GM10248 (cell line): ENCODE measurements around the gene RNF148.

Experiments used
- CTCF ChIA-PET: fragments of 300-600 bp; sonication (Branson Sonifier 250); formaldehyde crosslinking; extraction: SDS; loops from one replicate; lab custom pipeline; 2021; ENCODE audit warnings: antibody characterized with exemption; lab: Yijun Ruan, JAX
- POLR2A ChIA-PET: fragments of 350-650 bp; sonication (Branson Sonifier 250); formaldehyde crosslinking; extraction: SDS; loops from one replicate; lab custom pipeline; 2020; ENCODE audit warnings: antibody characterized with exemption; lab: Yijun Ruan, JAX
- DNase-seq: peaks from one replicate; pipeline ENCODE4 v3.0.0; 2012; ENCODE audit errors: extremely low spot score
- TF ChIP-seq, protein P1 (sequence below): IDR thresholded peaks from 2 replicates; pipeline ENCODE4 v1.5.1; 2012; ENCODE audit warnings: mild to moderate bottlenecking, low read depth; ENCODE audit errors: extremely low read depth, missing control alignments, control extremely low read depth

RNF148 gene

DNA sequence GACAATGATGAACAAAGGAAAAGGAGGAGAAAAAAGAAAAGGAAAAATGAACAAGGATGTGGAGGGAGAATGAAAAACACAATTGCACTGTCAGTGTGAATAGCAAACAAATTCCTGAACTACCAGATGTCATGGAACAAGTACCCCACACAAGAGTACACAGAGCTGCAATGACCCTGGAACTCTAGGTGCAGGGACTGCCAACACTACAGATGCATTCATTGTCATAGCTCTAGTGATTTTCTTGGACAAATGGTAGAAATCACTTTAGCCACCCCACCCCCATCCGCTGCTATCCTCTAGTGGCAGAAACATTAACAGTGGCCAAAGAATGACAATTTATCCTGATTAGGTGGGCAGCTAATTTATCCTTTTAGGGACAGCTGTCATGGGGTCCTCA is 6.9 kb downstream of the RNF148 start:
- TF ChIP-seq, protein P1, sequence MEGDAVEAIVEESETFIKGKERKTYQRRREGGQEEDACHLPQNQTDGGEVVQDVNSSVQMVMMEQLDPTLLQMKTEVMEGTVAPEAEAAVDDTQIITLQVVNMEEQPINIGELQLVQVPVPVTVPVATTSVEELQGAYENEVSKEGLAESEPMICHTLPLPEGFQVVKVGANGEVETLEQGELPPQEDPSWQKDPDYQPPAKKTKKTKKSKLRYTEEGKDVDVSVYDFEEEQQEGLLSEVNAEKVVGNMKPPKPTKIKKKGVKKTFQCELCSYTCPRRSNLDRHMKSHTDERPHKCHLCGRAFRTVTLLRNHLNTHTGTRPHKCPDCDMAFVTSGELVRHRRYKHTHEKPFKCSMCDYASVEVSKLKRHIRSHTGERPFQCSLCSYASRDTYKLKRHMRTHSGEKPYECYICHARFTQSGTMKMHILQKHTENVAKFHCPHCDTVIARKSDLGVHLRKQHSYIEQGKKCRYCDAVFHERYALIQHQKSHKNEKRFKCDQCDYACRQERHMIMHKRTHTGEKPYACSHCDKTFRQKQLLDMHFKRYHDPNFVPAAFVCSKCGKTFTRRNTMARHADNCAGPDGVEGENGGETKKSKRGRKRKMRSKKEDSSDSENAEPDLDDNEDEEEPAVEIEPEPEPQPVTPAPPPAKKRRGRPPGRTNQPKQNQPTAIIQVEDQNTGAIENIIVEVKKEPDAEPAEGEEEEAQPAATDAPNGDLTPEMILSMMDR: no peak
- DNase-seq: no peak
- ChIA-PET CTCF (no interaction called here), POLR2A (no interaction called here)

DNA sequence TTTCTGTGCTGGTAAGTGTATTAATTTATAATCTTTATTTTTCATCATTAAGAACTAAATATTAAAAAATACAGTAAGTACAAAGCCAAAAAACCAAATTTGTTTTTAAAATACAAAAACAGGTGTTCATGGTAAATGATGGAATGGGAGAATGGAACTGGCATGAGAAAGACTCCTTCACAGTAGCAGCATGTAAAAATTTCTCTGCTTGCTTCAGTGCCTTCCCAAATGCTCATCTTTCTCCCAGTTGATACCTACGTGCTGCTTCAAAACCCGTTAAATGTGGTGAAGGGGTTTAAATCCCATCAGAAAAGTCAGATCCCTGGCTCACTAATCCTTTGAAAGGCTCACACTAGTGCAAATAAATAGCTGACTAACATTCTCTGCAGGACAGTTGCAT is 8.0 kb downstream of the RNF148 start:
- DNase-seq: no peak
- POLR2A ChIA-PET: no interaction called here
- CTCF ChIA-PET: no interaction called here
- TF ChIP-seq, protein P1: no peak

DNA sequence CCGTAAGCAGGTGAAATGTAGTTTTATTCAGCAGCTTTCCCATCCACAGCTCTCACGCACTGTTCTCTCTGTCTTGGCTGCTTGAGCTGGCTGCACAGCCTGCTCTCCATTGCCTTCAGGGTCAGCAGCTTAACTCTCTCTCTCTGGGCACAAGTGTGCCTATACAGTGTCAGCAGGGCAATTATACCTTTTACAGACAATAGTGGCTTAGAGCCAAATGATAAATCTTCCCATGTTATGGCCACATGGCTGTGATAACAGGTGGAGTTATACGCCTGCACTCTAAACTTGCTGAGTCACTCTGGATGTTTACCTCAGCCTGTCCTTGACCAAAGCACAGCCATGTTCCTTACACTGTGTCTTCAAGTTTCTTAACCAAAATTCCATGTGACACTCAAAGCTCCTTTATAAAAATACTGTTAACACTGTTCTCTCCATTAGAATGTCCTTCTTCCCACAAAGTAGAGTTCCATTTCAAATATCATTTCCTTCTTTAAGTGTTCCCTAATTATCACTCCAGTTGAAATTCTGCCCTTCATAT is 9.9 kb downstream of the RNF148 start:
- TF ChIP-seq, protein P1: no peak
- ChIA-PET CTCF (no interaction called here), POLR2A (no interaction called here)
- DNase-seq: no peak

DNA sequence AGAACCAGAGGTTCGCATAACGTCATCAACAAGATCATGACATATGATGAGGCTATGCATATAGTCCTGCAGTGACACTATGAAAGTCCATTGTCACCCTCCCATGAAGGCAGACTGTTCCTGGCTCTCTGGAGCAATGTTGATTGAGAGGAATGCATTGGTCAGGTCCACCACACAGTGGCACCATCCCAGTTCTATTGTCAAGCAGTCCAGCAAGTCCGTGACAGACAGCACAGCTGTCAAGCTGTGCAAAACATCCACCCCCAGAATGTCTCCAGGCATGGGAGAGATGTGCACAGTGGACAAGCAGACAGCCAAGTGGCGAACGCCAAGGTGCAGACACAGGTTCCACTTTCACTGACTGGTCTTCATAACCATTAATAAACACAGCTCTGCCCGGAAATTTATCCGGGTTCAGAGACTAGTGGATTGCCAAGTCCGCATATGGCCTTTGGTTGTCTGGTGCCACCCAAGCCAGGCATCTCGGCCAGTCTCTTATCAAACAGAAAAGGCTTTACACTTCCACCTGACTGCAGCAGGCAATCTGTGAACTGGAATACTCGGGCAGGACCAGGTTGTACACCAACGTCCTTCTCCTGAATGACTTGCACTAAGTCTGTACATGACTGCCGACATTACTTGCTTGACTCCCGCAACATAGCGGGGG is 11.0 kb downstream of the RNF148 start:
- POLR2A ChIA-PET: no interaction called here

DNA sequence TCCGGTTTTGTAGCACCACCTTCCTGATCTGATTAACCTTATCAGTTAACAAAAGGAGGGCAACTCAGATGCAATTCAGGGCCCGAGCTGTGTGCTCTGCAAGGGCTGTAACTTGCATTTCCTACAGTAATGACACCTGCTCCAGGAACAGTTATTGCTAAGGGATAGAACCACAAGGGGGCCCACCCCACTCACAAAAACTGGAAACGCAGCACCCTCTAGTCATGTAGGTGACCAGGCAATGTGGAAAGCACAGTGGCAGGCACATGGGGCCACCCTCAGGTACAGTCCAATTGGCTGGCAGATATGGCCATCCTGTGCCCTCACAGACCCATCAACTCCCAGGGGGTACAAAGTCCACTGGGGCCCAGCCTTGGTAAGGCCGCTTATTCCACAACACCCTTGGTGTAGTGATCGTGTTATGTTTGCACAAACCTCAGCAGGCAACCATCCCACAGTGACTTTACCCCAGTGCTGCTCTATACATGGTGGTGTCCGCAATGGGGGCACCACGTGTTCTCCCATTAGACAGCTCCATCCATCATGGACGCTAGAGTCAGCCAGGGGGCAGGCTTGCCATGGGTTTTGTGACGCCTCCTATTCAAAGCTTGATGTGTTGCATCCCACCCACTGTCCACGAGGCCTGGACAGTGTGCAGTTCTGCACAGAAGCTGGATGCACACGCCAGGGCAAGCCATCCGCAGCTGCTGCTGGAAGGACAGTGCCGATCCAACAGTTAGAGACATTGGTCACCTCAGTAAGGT is 13.2 kb downstream of the RNF148 start:
- ChIA-PET POLR2A (no interaction called here), CTCF (interaction anchor here (1.0 kb wide), 1 partner anchor 21 kb away, joined by 3 read pairs; no protein-coding TSS in a partner anchor)
- TF ChIP-seq, protein P1: no peak
- DNase-seq: no peak

More for the DNA sequence above, 11.0 kb downstream of the RNF148 start:
- CTCF ChIA-PET: no interaction called here
- TF ChIP-seq, protein P1: no peak
- no peak for DNase-seq

DNA sequence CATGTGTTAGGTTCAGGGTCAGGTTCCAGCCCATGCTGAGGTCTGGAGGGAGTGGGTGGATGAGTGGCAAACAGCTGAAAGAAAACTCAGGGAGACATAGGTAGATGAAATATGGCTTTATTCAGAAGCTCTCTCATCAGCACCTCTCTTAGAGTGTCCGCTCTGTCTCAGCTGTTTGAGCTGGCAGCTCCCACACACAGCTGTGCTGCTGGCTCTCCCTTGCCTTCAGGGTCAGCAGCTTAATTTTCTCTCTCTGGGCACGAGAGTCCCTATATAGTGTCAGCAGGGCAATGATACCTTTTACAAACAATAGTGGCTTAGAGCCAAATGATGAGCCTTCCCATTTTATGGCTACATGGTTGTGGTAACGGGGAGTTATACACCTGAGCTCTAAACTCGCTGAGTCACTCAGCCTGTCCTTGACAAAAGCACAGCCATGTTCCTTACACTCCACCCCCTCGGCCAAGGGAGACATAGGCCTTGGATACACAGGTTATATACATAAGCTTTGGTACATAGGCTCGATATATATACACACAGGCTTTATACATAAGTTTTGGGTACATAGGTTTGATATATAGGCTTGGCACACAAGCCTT is 14.2 kb downstream of the RNF148 start:
- ChIA-PET CTCF (interaction anchor here (1.0 kb wide), 2 partner anchors 13 to 22 kb away, joined by 3 read pairs; no protein-coding TSS in a partner anchor), POLR2A (no interaction called here)
- no peak for DNase-seq
- TF ChIP-seq, protein P1: no peak
